DND-41 (cell line): ENCODE data around the gene PLEKHG2.

Experiments
- ATAC-seq: fragments of 200-7000 bp; cut with Tn5 transposase; 3 replicates; pipeline ENCODE4 v1.9.1; 2021; ENCODE audit warnings: low read depth; ENCODE audit not compliant: insufficient read depth
- DNase-seq: peaks from one replicate; pipeline ENCODE4 v3.0.0-alpha.2; 2020
- H2AFZ ChIP-seq: 2 replicates; pipeline ENCODE4 v1.6.0; 2012; ENCODE audit warnings: low read depth, low read length
- H3K27ac ChIP-seq: 2 replicates; pipeline ENCODE4 v1.5.1; 2012; ENCODE audit warnings: low read length, inconsistent platforms
- H3K27me3 ChIP-seq: fragments of 200-600 bp; sonication (generic); 2 replicates; pipeline ENCODE4 v1.6.0; 2012; ENCODE audit warnings: low read length, mild to moderate bottlenecking, inconsistent platforms; ENCODE audit not compliant: insufficient read depth, poor library complexity
- H3K36me3 ChIP-seq: 2 replicates; pipeline ENCODE4 v1.5.1; 2012; ENCODE audit warnings: low read length, inconsistent platforms; ENCODE audit not compliant: insufficient read depth
- H3K4me1 ChIP-seq: 2 replicates; pipeline ENCODE4 v1.5.1; 2012; ENCODE audit warnings: mild to moderate bottlenecking, low read length; ENCODE audit not compliant: insufficient read depth
- H3K4me2 ChIP-seq: 2 replicates; pipeline ENCODE4 v1.6.0; 2012; ENCODE audit warnings: mild to moderate bottlenecking, moderate library complexity, low read length, inconsistent platforms; ENCODE audit not compliant: insufficient read depth
- H3K4me3 ChIP-seq, 2 experiments: fragments of 200-600 bp in 1 of 2; shearing (Covaris generic) in 1 of 2; 2 replicates each; pipeline ENCODE4 v1.5.1; 2012 to 2016; ENCODE audit warnings: inconsistent platforms in 2 of 2, low read length in 2 of 2, mild to moderate bottlenecking in 2 of 2, low read depth in 1 of 2, moderate library complexity in 1 of 2
- H3K79me2 ChIP-seq: 2 replicates; pipeline ENCODE4 v1.6.0; 2012; ENCODE audit warnings: low read length, inconsistent platforms; ENCODE audit not compliant: insufficient read depth
- H3K9ac ChIP-seq: 2 replicates; pipeline ENCODE4 v1.6.0; 2012; ENCODE audit warnings: low read depth, mild to moderate bottlenecking, inconsistent platforms, low read length, moderate library complexity
- H3K9me3 ChIP-seq: 2 replicates; pipeline ENCODE4 v1.5.1; 2012; ENCODE audit warnings: low read length, moderate library complexity, mild to moderate bottlenecking, inconsistent platforms; ENCODE audit not compliant: insufficient read depth, severe bottlenecking
- H4K20me1 ChIP-seq: 2 replicates; pipeline ENCODE4 v1.6.0; 2012; ENCODE audit warnings: low read length; ENCODE audit not compliant: insufficient read depth
- CTCF ChIP-seq: IDR thresholded peaks from 2 replicates; pipeline ENCODE4 v1.5.1; 2012; ENCODE audit warnings: borderline replicate concordance, low read length, moderate library complexity, mild to moderate bottlenecking; ENCODE audit not compliant: poor library complexity, severe bottlenecking; ENCODE audit errors: extremely low read depth
- EZH2 ChIP-seq: IDR thresholded peaks from 3 replicates; pipeline ENCODE4 v1.6.1; 2012; ENCODE audit warnings: borderline replicate concordance, low read depth, mild to moderate bottlenecking, moderate library complexity, low read length, inconsistent platforms; ENCODE audit not compliant: severe bottlenecking

The PLEKHG2 gene

GRCh38 chr19:39380521-39381502 is 31.7 kb upstream of the PLEKHG2 start:
- no peak for TF ChIP-seq CTCF
- TF ChIP-seq EZH2: no peak
- ATAC-seq: no peak
- H3K4me1 ChIP-seq: no peaks in the 10 kb centered on the region
- H3K36me3 ChIP-seq: peaks cover 97% of the 10 kb centered on the region
- no peak overlapping the region for H3K4me2 ChIP-seq
- H3K27me3 ChIP-seq: no peaks in the 10 kb centered on the region
- no peak overlapping the region for H3K9ac ChIP-seq
- no peaks in the 10 kb centered on the region for H3K79me2 ChIP-seq
- H2AFZ ChIP-seq: no peak overlapping the region
- H4K20me1 ChIP-seq: peaks cover 5% of the 10 kb centered on the region; the same call in 1 of the 2 replicates
- no peak overlapping the region for H3K4me3 ChIP-seq
- no peaks in the 10 kb centered on the region for H3K9me3 ChIP-seq
- DNase-seq: no peak
- no peak overlapping the region for H3K27ac ChIP-seq

- no peak for TF ChIP-seq EZH2
- no peak for TF ChIP-seq CTCF
- H3K36me3 ChIP-seq: peaks cover 97% of the 10 kb centered on the region
- no peaks in the 10 kb centered on the region for H3K9me3 ChIP-seq
- H3K4me3 ChIP-seq: no peak overlapping the region
- H2AFZ ChIP-seq: no peak overlapping the region
- no peaks in the 10 kb centered on the region for H3K27me3 ChIP-seq
- no peak overlapping the region for H3K27ac ChIP-seq
- H3K4me2 ChIP-seq: no peak overlapping the region
- peaks cover 12% of the 10 kb centered on the region for H4K20me1 ChIP-seq
- no peak for ATAC-seq
- H3K4me1 ChIP-seq: no peaks in the 10 kb centered on the region
- no peak for DNase-seq
- H3K9ac ChIP-seq: no peak overlapping the region
- H3K79me2 ChIP-seq: no peaks in the 10 kb centered on the region
These were observed 30.4 kb upstream of the PLEKHG2 start for GRCh38 chr19:39381910-39382611.

GRCh38 chr19:39382991-39383828 is 29.3 kb upstream of the PLEKHG2 start:
- H3K79me2 ChIP-seq: no peaks in the 10 kb centered on the region
- no peak for TF ChIP-seq CTCF
- no peak overlapping the region for H3K27ac ChIP-seq
- H3K36me3 ChIP-seq: peaks cover 96% of the 10 kb centered on the region
- H4K20me1 ChIP-seq: peaks cover 14% of the 10 kb centered on the region
- no peaks in the 10 kb centered on the region for H3K9me3 ChIP-seq
- no peak for ATAC-seq
- H2AFZ ChIP-seq: no peak overlapping the region
- H3K4me2 ChIP-seq: no peak overlapping the region
- H3K4me3 ChIP-seq: no peak overlapping the region
- DNase-seq: no peak
- H3K9ac ChIP-seq: no peak overlapping the region
- H3K4me1 ChIP-seq: peaks cover 2% of the 10 kb centered on the region; the same call in 1 of the 2 replicates
- H3K27me3 ChIP-seq: no peaks in the 10 kb centered on the region
